ENCODE results near the gene DUSP1. TPM values are rescaled to one million over a fixed set of nuclear protein-coding genes. Genes with fewer than 3 reads are reported as not detected.

DUSP1 gene
- total and polyA plus RNA-seq, 2 of the 13 experiments (the other 11 are each of a cell fraction or from before 2014, with no cell fraction given) = 27.1 to 55.5 TPM

DNA sequence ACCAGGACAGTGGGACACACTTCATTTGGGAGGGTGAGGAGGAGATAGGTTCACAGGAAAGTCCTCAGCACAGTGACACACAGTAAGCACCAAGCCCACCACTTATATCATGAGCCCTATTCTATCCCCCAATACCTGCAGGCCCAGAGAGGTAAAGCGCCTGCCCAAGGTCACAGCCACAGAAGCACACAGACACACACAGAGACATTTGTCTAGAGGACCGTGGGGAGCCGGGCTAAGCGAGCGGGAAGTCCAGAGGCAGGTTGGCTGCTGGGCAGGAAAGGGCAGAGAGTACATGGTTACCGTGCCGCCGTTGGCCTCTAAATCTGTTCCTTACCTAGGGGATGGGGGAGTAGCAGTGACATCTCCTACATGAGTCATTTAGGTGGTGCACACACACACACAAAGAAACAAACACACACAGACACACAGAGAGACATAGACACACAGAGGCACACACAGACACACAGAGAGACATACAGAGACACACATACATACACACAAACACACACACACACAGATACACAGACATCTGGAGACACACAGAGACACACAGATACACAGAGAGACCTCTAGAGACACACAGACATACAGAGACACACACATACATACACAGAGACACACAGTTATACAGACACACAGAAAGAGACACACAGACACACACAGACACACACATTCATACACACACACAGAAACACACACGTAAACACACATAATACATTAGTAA is 15.9 kb upstream of the DUSP1 start (continued):
- TF ChIP-seq, protein P1, sequence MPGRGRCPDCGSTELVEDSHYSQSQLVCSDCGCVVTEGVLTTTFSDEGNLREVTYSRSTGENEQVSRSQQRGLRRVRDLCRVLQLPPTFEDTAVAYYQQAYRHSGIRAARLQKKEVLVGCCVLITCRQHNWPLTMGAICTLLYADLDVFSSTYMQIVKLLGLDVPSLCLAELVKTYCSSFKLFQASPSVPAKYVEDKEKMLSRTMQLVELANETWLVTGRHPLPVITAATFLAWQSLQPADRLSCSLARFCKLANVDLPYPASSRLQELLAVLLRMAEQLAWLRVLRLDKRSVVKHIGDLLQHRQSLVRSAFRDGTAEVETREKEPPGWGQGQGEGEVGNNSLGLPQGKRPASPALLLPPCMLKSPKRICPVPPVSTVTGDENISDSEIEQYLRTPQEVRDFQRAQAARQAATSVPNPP (CRISPR knock-in tag; IDR thresholded peaks at IDR 0.05) = no peak
- TF ChIP-seq SRSF9 (IDR thresholded peaks at IDR 0.05; ENCODE audit: borderline replicate concordance, insufficient read depth, low read depth, low read length, poor library complexity, severe bottlenecking) (no peak), ZNF772 (CRISPR knock-in tag; IDR thresholded peaks at IDR 0.05) (0 out of 2 replicates have a peak, but pooled peaks have one; percentile 48), PHF20 (CRISPR knock-in tag; IDR thresholded peaks at IDR 0.05) (no peak), FOXP1 (IDR thresholded peaks at IDR 0.05) (0 out of 2 replicates have a peak, but pooled peaks have one; percentile 41), FOXP1 (CRISPR knock-in tag; IDR thresholded peaks at IDR 0.05) (no peak), ARNT (IDR thresholded peaks at IDR 0.05) (0 out of 2 replicates have a peak, but pooled peaks have one; percentile 92), SATB2 (CRISPR knock-in tag; IDR thresholded peaks at IDR 0.05) (no peak), ZNF768 (CRISPR knock-in tag; IDR thresholded peaks at IDR 0.05) (peak; percentile 72), BORCS8-MEF2B (CRISPR knock-in tag; IDR thresholded peaks at IDR 0.05) (0 out of 2 replicates have a peak, but pooled peaks have one; percentile 28), TCF7 (IDR thresholded peaks at IDR 0.05; ENCODE audit: low read depth) (no peak), ZMYM3 (CRISPR knock-in tag; IDR thresholded peaks at IDR 0.05) (peak; percentile 40), NONO (IDR thresholded peaks at IDR 0.05) (peak; percentile 60; the same call in 1 of the 2 replicates), NONO (CRISPR knock-in tag; conservative IDR thresholded peaks at IDR 0.05) (no peak)
- TF ChIP-seq, protein P2, sequence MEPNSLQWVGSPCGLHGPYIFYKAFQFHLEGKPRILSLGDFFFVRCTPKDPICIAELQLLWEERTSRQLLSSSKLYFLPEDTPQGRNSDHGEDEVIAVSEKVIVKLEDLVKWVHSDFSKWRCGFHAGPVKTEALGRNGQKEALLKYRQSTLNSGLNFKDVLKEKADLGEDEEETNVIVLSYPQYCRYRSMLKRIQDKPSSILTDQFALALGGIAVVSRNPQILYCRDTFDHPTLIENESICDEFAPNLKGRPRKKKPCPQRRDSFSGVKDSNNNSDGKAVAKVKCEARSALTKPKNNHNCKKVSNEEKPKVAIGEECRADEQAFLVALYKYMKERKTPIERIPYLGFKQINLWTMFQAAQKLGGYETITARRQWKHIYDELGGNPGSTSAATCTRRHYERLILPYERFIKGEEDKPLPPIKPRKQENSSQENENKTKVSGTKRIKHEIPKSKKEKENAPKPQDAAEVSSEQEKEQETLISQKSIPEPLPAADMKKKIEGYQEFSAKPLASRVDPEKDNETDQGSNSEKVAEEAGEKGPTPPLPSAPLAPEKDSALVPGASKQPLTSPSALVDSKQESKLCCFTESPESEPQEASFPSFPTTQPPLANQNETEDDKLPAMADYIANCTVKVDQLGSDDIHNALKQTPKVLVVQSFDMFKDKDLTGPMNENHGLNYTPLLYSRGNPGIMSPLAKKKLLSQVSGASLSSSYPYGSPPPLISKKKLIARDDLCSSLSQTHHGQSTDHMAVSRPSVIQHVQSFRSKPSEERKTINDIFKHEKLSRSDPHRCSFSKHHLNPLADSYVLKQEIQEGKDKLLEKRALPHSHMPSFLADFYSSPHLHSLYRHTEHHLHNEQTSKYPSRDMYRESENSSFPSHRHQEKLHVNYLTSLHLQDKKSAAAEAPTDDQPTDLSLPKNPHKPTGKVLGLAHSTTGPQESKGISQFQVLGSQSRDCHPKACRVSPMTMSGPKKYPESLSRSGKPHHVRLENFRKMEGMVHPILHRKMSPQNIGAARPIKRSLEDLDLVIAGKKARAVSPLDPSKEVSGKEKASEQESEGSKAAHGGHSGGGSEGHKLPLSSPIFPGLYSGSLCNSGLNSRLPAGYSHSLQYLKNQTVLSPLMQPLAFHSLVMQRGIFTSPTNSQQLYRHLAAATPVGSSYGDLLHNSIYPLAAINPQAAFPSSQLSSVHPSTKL (CRISPR knock-in tag; IDR thresholded peaks at IDR 0.05) = peak; percentile 24; the same call in 1 of the 2 replicates
- TF ChIP-seq, protein P3, sequence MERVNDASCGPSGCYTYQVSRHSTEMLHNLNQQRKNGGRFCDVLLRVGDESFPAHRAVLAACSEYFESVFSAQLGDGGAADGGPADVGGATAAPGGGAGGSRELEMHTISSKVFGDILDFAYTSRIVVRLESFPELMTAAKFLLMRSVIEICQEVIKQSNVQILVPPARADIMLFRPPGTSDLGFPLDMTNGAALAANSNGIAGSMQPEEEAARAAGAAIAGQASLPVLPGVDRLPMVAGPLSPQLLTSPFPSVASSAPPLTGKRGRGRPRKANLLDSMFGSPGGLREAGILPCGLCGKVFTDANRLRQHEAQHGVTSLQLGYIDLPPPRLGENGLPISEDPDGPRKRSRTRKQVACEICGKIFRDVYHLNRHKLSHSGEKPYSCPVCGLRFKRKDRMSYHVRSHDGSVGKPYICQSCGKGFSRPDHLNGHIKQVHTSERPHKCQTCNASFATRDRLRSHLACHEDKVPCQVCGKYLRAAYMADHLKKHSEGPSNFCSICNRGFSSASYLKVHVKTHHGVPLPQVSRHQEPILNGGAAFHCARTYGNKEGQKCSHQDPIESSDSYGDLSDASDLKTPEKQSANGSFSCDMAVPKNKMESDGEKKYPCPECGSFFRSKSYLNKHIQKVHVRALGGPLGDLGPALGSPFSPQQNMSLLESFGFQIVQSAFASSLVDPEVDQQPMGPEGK (CRISPR knock-in tag; IDR thresholded peaks at IDR 0.05) = no peak
- TF ChIP-seq, protein P4, sequence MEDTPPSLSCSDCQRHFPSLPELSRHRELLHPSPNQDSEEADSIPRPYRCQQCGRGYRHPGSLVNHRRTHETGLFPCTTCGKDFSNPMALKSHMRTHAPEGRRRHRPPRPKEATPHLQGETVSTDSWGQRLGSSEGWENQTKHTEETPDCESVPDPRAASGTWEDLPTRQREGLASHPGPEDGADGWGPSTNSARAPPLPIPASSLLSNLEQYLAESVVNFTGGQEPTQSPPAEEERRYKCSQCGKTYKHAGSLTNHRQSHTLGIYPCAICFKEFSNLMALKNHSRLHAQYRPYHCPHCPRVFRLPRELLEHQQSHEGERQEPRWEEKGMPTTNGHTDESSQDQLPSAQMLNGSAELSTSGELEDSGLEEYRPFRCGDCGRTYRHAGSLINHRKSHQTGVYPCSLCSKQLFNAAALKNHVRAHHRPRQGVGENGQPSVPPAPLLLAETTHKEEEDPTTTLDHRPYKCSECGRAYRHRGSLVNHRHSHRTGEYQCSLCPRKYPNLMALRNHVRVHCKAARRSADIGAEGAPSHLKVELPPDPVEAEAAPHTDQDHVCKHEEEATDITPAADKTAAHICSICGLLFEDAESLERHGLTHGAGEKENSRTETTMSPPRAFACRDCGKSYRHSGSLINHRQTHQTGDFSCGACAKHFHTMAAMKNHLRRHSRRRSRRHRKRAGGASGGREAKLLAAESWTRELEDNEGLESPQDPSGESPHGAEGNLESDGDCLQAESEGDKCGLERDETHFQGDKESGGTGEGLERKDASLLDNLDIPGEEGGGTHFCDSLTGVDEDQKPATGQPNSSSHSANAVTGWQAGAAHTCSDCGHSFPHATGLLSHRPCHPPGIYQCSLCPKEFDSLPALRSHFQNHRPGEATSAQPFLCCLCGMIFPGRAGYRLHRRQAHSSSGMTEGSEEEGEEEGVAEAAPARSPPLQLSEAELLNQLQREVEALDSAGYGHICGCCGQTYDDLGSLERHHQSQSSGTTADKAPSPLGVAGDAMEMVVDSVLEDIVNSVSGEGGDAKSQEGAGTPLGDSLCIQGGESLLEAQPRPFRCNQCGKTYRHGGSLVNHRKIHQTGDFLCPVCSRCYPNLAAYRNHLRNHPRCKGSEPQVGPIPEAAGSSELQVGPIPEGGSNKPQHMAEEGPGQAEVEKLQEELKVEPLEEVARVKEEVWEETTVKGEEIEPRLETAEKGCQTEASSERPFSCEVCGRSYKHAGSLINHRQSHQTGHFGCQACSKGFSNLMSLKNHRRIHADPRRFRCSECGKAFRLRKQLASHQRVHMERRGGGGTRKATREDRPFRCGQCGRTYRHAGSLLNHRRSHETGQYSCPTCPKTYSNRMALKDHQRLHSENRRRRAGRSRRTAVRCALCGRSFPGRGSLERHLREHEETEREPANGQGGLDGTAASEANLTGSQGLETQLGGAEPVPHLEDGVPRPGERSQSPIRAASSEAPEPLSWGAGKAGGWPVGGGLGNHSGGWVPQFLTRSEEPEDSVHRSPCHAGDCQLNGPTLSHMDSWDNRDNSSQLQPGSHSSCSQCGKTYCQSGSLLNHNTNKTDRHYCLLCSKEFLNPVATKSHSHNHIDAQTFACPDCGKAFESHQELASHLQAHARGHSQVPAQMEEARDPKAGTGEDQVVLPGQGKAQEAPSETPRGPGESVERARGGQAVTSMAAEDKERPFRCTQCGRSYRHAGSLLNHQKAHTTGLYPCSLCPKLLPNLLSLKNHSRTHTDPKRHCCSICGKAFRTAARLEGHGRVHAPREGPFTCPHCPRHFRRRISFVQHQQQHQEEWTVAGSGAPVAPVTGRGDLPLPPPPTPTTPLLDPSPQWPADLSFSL (CRISPR knock-in tag; IDR thresholded peaks at IDR 0.05) = peak; percentile 88
